SU-DHL-6 (cell line): ENCODE data around the gene BMAL2.

Experiments
- H2AFZ ChIP-seq: fragments of 200-600 bp; sonication (generic); 2 replicates; pipeline ENCODE4 v1.6.1; 2014; ENCODE audit warnings: low read depth, mild to moderate bottlenecking, moderate library complexity, mixed read lengths, antibody characterized with exemption, low read length; ENCODE audit not compliant: severe bottlenecking
- H3F3A ChIP-seq: fragments of 200-600 bp; shearing (Covaris generic); 2 replicates; pipeline ENCODE4 v1.6.0; 2016; ENCODE audit warnings: antibody characterized with exemption, mild to moderate bottlenecking; ENCODE audit not compliant: insufficient read depth
- H3K27ac ChIP-seq: fragments of 200-600 bp; sonication (generic); 2 replicates; pipeline ENCODE4 v1.5.1; 2016; ENCODE audit warnings: low read depth, mild to moderate bottlenecking, low read length, moderate library complexity, mixed read lengths
- H3K27me3 ChIP-seq: fragments of 200-600 bp; sonication (generic), shearing (Covaris generic); 2 replicates; pipeline ENCODE4 v1.6.0; 2014; ENCODE audit warnings: mild to moderate bottlenecking, low read length
- H3K36me3 ChIP-seq: fragments of 200-600 bp; sonication (generic); 2 replicates; pipeline ENCODE4 v1.6.1; 2014; ENCODE audit warnings: mild to moderate bottlenecking, low read length, mixed read lengths
- H3K4me2 ChIP-seq: fragments of 300-600, 200-600 bp; shearing (Covaris generic), sonication (generic); 2 replicates; pipeline ENCODE4 v1.6.0; 2014; ENCODE audit warnings: low read length, low read depth, mild to moderate bottlenecking; ENCODE audit not compliant: poor library complexity, severe bottlenecking
- H3K4me3 ChIP-seq: fragments of 200-600 bp; sonication (generic); 2 replicates; pipeline ENCODE4 v1.5.1; 2014; ENCODE audit warnings: antibody characterized with exemption, low read length, mild to moderate bottlenecking, mixed read lengths; ENCODE audit not compliant: insufficient read depth, poor library complexity, severe bottlenecking
- H3K79me2 ChIP-seq: fragments of 200-600 bp; sonication (generic); 2 replicates; pipeline ENCODE4 v1.6.1; 2014; ENCODE audit warnings: mild to moderate bottlenecking, low read length, moderate library complexity; ENCODE audit not compliant: insufficient read depth
- H3K9ac ChIP-seq: fragments of 200-600 bp; sonication (generic); 2 replicates; pipeline ENCODE4 v1.7.0; 2014; ENCODE audit warnings: mild to moderate bottlenecking, low read length
- H3K9me2 ChIP-seq: fragments of 200-600 bp; sonication (generic); replicated peaks from 2 replicates; pipeline ENCODE4 v1.6.1; 2014; ENCODE audit warnings: low read length; ENCODE audit not compliant: insufficient read depth
- H3K9me3 ChIP-seq: fragments of 200-600 bp; sonication (generic); 2 replicates; pipeline ENCODE4 v1.6.1; 2014; ENCODE audit warnings: low read length, mixed read lengths; ENCODE audit not compliant: insufficient read depth
- H4K20me1 ChIP-seq: fragments of 200-600 bp; sonication (generic); 2 replicates; pipeline ENCODE4 v1.6.1; 2014; ENCODE audit warnings: low read depth, mild to moderate bottlenecking, antibody characterized with exemption, low read length, moderate library complexity, mixed read lengths
- EZH2phosphoT487 ChIP-seq: fragments of 200-600 bp; sonication (generic), shearing (Covaris generic); conservative IDR thresholded peaks from 2 replicates; pipeline ENCODE4 v1.6.1; 2018; ENCODE audit warnings: mild to moderate bottlenecking, antibody characterized with exemption, low read length, moderate library complexity, mixed read lengths
- TF ChIP-seq, protein P1 (sequence below): fragments of 200-600 bp; sonication (generic); IDR thresholded peaks from one replicate; pipeline ENCODE4 v1.5.1; 2017; ENCODE audit warnings: antibody characterized with exemption, mild to moderate bottlenecking, low read length, moderate library complexity; ENCODE audit not compliant: insufficient read depth, poor library complexity, severe bottlenecking

BMAL2 gene

DNA sequence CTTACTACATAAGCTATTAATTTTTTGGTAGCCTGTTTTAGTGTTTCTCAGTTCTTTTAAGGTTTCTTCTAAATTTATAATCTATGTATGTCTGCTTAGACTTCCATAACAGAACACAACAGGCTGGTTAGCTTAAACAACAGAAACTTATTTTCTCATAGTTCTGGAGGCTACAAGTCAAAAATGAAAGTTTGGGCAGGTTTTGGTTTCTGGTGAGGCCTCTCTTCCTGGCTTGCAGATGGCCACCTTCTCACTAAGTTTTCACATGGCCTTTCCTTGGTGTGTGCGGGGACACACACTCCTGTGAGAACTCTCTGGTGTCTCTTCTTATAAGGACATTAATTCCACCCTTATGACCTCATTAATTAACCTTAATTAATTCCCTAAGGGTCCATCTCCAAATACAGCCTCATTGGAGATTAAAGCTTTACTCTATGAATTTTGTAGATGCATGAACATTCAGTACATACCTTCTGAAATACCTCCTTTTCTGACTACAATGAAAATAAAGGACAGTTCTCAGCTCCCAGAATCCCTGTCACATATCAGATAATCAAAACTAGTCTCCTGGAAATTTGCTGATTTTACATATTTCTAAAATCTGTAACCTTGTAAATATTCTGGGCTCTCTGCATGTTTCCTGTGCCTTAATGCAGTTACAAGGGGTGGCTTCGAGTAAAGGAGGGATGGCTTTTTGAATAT lies 23.2 kb upstream of the BMAL2 start:
- TF ChIP-seq EZH2phosphoT487: no peak
- TF ChIP-seq, protein P1, sequence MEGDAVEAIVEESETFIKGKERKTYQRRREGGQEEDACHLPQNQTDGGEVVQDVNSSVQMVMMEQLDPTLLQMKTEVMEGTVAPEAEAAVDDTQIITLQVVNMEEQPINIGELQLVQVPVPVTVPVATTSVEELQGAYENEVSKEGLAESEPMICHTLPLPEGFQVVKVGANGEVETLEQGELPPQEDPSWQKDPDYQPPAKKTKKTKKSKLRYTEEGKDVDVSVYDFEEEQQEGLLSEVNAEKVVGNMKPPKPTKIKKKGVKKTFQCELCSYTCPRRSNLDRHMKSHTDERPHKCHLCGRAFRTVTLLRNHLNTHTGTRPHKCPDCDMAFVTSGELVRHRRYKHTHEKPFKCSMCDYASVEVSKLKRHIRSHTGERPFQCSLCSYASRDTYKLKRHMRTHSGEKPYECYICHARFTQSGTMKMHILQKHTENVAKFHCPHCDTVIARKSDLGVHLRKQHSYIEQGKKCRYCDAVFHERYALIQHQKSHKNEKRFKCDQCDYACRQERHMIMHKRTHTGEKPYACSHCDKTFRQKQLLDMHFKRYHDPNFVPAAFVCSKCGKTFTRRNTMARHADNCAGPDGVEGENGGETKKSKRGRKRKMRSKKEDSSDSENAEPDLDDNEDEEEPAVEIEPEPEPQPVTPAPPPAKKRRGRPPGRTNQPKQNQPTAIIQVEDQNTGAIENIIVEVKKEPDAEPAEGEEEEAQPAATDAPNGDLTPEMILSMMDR: no peak
- Histone ChIP-seq H3K9me2 (no peaks in the 10 kb centered on the region), H3K4me2 (no peak overlapping the region), H3F3A (no peaks in the 10 kb centered on the region), H2AFZ (no peak overlapping the region), H3K4me3 (no peak overlapping the region), H3K9ac (no peak overlapping the region), H3K9me3 (no peaks in the 10 kb centered on the region), H3K79me2 (no peaks in the 10 kb centered on the region), H3K36me3 (no peaks in the 10 kb centered on the region; the same call in 1 of the 2 replicates), H3K27me3 (no peaks in the 10 kb centered on the region), H4K20me1 (no peaks in the 10 kb centered on the region), H3K27ac (no peak overlapping the region)

DNA sequence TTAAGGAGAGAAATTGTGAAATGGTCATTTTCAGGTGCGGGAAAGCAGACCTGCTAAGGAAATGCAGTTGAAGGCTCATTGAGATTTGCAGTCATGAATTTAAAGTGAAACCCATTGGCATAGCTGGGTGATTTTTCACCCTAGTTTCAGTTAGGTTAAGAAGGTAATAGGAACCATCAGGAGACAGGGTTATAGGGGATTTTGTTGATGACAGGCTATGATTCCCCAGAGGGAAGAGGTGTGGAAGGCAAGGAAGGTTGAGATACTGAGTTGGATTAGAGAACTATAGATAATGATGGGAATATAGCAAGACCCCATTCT lies 22.7 kb upstream of the BMAL2 start:
- TF ChIP-seq, protein P1: no peak
- no peak for TF ChIP-seq EZH2phosphoT487

DNA sequence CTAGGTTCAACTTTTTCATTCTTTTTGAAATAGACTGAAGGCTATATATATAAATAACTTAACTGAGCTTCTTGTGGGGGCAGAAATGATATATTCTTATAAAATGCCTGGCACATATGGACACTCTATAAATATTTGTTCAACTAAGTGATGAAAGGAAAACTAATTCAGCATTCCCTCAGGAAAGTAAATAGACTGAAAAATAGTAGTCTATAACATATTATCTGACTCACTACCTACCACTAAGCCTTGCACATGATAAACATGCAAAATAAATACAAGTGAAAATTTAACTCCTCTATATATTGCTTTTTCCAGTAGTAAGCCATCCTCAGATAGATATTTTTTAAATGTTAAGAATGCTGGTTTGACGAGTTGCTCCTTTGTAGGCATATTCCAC lies 15.7 kb upstream of the BMAL2 start:
- Histone ChIP-seq H3F3A (no peaks in the 10 kb centered on the region), H4K20me1 (no peaks in the 10 kb centered on the region), H2AFZ (no peak overlapping the region), H3K9ac (no peak overlapping the region), H3K27me3 (no peaks in the 10 kb centered on the region), H3K27ac (no peak overlapping the region), H3K79me2 (no peaks in the 10 kb centered on the region), H3K9me3 (no peaks in the 10 kb centered on the region), H3K9me2 (no peaks in the 10 kb centered on the region), H3K4me2 (no peak overlapping the region), H3K4me3 (no peak overlapping the region), H3K36me3 (no peaks in the 10 kb centered on the region)
- TF ChIP-seq EZH2phosphoT487: no peak
- TF ChIP-seq, protein P1: no peak

More for the DNA sequence above, 22.7 kb upstream of the BMAL2 start:
- Histone ChIP-seq H3K27ac (no peak overlapping the region), H3K79me2 (no peaks in the 10 kb centered on the region), H3K27me3 (no peaks in the 10 kb centered on the region), H3K36me3 (no peaks in the 10 kb centered on the region; the same call in 1 of the 2 replicates), H3K4me2 (no peak overlapping the region), H3K9ac (no peak overlapping the region), H2AFZ (no peak overlapping the region), H3K4me3 (no peak overlapping the region), H3K9me3 (no peaks in the 10 kb centered on the region), H3K9me2 (no peaks in the 10 kb centered on the region), H4K20me1 (no peaks in the 10 kb centered on the region), H3F3A (no peaks in the 10 kb centered on the region)
